SK-N-SH (cell line): ENCODE data around the gene FYB2. TPM values are rescaled to one million over a fixed set of nuclear protein-coding genes. Genes with fewer than 3 reads are reported as not detected.

Experiments
- CTCF ChIA-PET: fragments of 300-600, 350-600 bp; formaldehyde crosslinking; extraction: SDS; loops from one replicate; lab custom pipeline; 2021; lab: Yijun Ruan, JAX
- POLR2A ChIA-PET: fragments of 350-600 bp; sonication (Branson Sonifier 250); formaldehyde crosslinking; extraction: SDS; loops from one replicate; lab custom pipeline; 2020; ENCODE audit warnings: antibody characterized with exemption, inconsistent platforms; lab: Yijun Ruan, JAX
- DNase-seq: peaks from one replicate; pipeline ENCODE4 v3.0.0; 2012
- H2AFZ ChIP-seq: fragments of 200-600 bp; sonication (generic); 2 replicates; pipeline ENCODE4 v1.8.1; 2016; ENCODE audit warnings: antibody characterized with exemption, mild to moderate bottlenecking, low read depth
- H3F3A ChIP-seq: fragments of 200-600 bp; sonication (generic); replicated peaks from 2 replicates; pipeline ENCODE3; 2016; ENCODE audit warnings: antibody characterized with exemption, mild to moderate bottlenecking; ENCODE audit not compliant: insufficient read depth
- H3K27ac ChIP-seq, 2 experiments: fragments of 200-500 bp in 1 of 2; fragments of 200-600 bp in 1 of 2; sonication (Bioruptor generic) in 1 of 2; sonication (generic), shearing (Covaris generic) in 1 of 2; 2 replicates each; pipeline versions ENCODE4 v1.5.1 to v1.6.1; 2014 to 2016; ENCODE audit warnings: low read depth in 2 of 2, inconsistent platforms in 1 of 2, low read length in 1 of 2, mild to moderate bottlenecking in 1 of 2, mixed read lengths in 1 of 2
- H3K27me3 ChIP-seq: fragments of 200-600 bp; sonication (generic), shearing (Covaris generic); 2 replicates; pipeline ENCODE4 v1.6.1; 2016; ENCODE audit warnings: mixed run types; ENCODE audit not compliant: insufficient read depth
- H3K36me3 ChIP-seq, 2 experiments: fragments of 200-500 bp in 1 of 2; fragments of 200-600 bp in 1 of 2; sonication (Bioruptor generic) in 1 of 2; sonication (generic) in 1 of 2; replicated peaks in 1 of 2; 2 replicates each; pipeline versions ENCODE3 to v1.5.1; 2014 to 2016; ENCODE audit warnings: low read length in 1 of 2, mild to moderate bottlenecking in 1 of 2; ENCODE audit not compliant: insufficient read depth in 2 of 2, control insufficient read depth in 1 of 2
- H3K4me1 ChIP-seq, 2 experiments: fragments of 200-500 bp in 1 of 2; fragments of 200-600 bp in 1 of 2; sonication (Bioruptor generic) in 1 of 2; sonication (generic), shearing (Covaris generic) in 1 of 2; 2 replicates each; pipeline versions ENCODE4 v1.5.1 to v1.6.1; 2014 to 2016; ENCODE audit warnings: low read depth in 1 of 2, low read length in 1 of 2, mixed run types in 1 of 2; ENCODE audit not compliant: insufficient read depth in 2 of 2, control insufficient read depth in 1 of 2
- H3K4me2 ChIP-seq: fragments of 200-600 bp; sonication (generic), shearing (Covaris generic); 2 replicates; pipeline ENCODE4 v1.6.1; 2017; ENCODE audit warnings: mixed run types
- H3K4me3 ChIP-seq, 2 experiments: fragments of 200-500 bp in 1 of 2; fragments of 200-600 bp in 1 of 2; sonication (Bioruptor generic) in 1 of 2; sonication (generic), shearing (Covaris generic) in 1 of 2; 2 replicates each; pipeline versions ENCODE4 v1.5.1 to v1.8.1; 2014 to 2016; ENCODE audit warnings: low read depth in 2 of 2, inconsistent platforms in 1 of 2, low read length in 1 of 2, mild to moderate bottlenecking in 1 of 2, mixed read lengths in 1 of 2, moderate library complexity in 1 of 2
- H3K79me2 ChIP-seq: fragments of 200-600 bp; sonication (generic); 2 replicates; pipeline ENCODE4 v1.8.1; 2017; ENCODE audit warnings: mild to moderate bottlenecking; ENCODE audit not compliant: insufficient read depth
- H3K9ac ChIP-seq: fragments of 200-600 bp; sonication (generic); 2 replicates; pipeline ENCODE4 v1.6.1; 2017; ENCODE audit warnings: mixed run types
- H3K9me2 ChIP-seq: fragments of 200-600 bp; sonication (generic); 2 replicates; pipeline ENCODE4 v1.6.1; 2017; ENCODE audit warnings: mixed run types
- H3K9me3 ChIP-seq: fragments of 200-600 bp; sonication (generic); 2 replicates; pipeline ENCODE4 v1.6.1; 2017; ENCODE audit warnings: mixed run types, mild to moderate bottlenecking, moderate library complexity
- H4K20me1 ChIP-seq: fragments of 200-600 bp; sonication (generic); 2 replicates; pipeline ENCODE4 v1.6.1; 2017; ENCODE audit warnings: mild to moderate bottlenecking, mixed run types; ENCODE audit not compliant: insufficient read depth
- CHD2 ChIP-seq: fragments of 150-350 bp; IDR thresholded peaks from 2 replicates; pipeline ENCODE4 v1.6.1; 2018; ENCODE audit warnings: low read length; ENCODE audit not compliant: partially characterized antibody
- EP300 ChIP-seq, 2 experiments: IDR thresholded peaks; 2 replicates each; pipeline versions ENCODE4 v1.4.0 to v1.6.1; 2012; ENCODE audit warnings: borderline replicate concordance in 1 of 2, low read depth in 1 of 2, low read length in 1 of 2
- EZH2phosphoT487 ChIP-seq: fragments of 200-600 bp; sonication (generic); IDR thresholded peaks from 2 replicates; pipeline ENCODE4 v1.6.1; 2017; ENCODE audit warnings: low read depth, mixed run types, mild to moderate bottlenecking, antibody characterized with exemption, moderate library complexity, borderline replicate concordance
- FOSL2 ChIP-seq: IDR thresholded peaks from 2 replicates; pipeline ENCODE4 v1.4.0; 2012; ENCODE audit warnings: low read depth, mild to moderate bottlenecking, moderate library complexity, borderline replicate concordance
- FOXJ3 ChIP-seq: sonication (generic); formaldehyde crosslinking; IDR thresholded peaks from 2 replicates; pipeline ENCODE4 v1.5.1; 2020; ENCODE audit warnings: mild to moderate bottlenecking, missing genetic modification reagents
- GABPA ChIP-seq: IDR thresholded peaks from 2 replicates; pipeline ENCODE4 v1.4.0; 2012; ENCODE audit warnings: low read depth, mild to moderate bottlenecking
- JUND ChIP-seq: IDR thresholded peaks from 2 replicates; pipeline ENCODE4 v1.4.0; 2012
- NFIC ChIP-seq: IDR thresholded peaks from 2 replicates; pipeline ENCODE4 v1.4.0; 2012; ENCODE audit warnings: borderline replicate concordance
- RCOR1 ChIP-seq: fragments of 150-350 bp; IDR thresholded peaks from 2 replicates; pipeline ENCODE4 v1.6.1; 2017; ENCODE audit warnings: antibody characterized with exemption, low read length
- RFX5 ChIP-seq: IDR thresholded peaks from 2 replicates; pipeline ENCODE4 v1.6.1; 2012; ENCODE audit warnings: mild to moderate bottlenecking, improper control_type of control experiment, low read length
- SIN3A ChIP-seq: IDR thresholded peaks from 2 replicates; pipeline ENCODE4 v1.6.1; 2012; ENCODE audit warnings: low read depth, mild to moderate bottlenecking, low read length, moderate library complexity, borderline replicate concordance
- SMC3 ChIP-seq: IDR thresholded peaks from 2 replicates; pipeline ENCODE4 v1.6.1; 2012; ENCODE audit warnings: low read depth, low read length, improper control_type of control experiment
- TAF1 ChIP-seq: IDR thresholded peaks from 2 replicates; pipeline ENCODE4 v1.6.1; 2012; ENCODE audit warnings: low read depth, mild to moderate bottlenecking, low read length, moderate library complexity, borderline replicate concordance
- TCF12 ChIP-seq: IDR thresholded peaks from 2 replicates; pipeline ENCODE4 v1.4.0; 2012
- TEAD4 ChIP-seq: IDR thresholded peaks from 2 replicates; pipeline ENCODE4 v1.4.0; 2012; ENCODE audit warnings: mild to moderate bottlenecking, borderline replicate concordance; ENCODE audit not compliant: insufficient read depth
- WGBS: methylation state at CpG from one replicate; pipeline ENCODE4 v1.1.6; 2017; ENCODE audit warnings: low lambda C conversion rate; 5-methylcytosine and 5-hydroxymethylcytosine counted together
- polyA plus RNA-seq, 3 experiments: library from polyadenylated mRNA; depleted of rRNA; stranded (reverse); fragments of >200 nt; gene quantifications; 2 replicates each; pipeline ENCODE4 v1.2.3, GENCODE V29; 2012
- TF ChIP-seq, protein P1 (sequence below): IDR thresholded peaks from 2 replicates; pipeline ENCODE4 v1.4.0; 2012; ENCODE audit warnings: low read depth, borderline replicate concordance
- TF ChIP-seq, protein P2 (sequence below): IDR thresholded peaks from 2 replicates; pipeline ENCODE4 v1.4.0; 2012; ENCODE audit warnings: low read depth, borderline replicate concordance
- TF ChIP-seq, protein P3 (sequence below): IDR thresholded peaks from 2 replicates; pipeline ENCODE4; 2012

The FYB2 gene
- polyA plus RNA-seq, 1 of the 3 experiments (the other 2 are of a cell fraction), result not detected

DNA sequence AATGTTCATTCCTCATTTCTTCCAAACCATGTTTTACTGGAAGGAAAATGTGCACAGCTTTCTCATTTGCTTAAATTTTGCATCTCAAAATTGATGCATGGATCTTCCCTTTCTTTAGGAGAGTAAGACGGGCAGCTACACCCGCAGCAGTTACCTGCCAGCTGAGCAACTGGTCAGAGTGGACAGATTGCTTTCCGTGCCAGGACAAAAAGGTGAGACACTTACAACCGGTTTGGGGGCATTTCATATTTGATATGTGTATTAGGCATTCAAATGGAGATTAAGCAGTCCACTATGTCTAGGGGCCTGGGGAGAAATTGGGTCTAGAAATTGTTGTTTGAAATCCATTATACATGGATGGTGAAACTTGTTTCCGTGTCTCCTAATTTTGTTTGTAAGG is 48.3 kb upstream of the FYB2 start:
- no peak overlapping the region for H3K4me3 ChIP-seq
- no peaks in the 10 kb centered on the region for H3K27me3 ChIP-seq
- no peak overlapping the region for H3K4me2 ChIP-seq
- no peak for DNase-seq
- H3K9me3 ChIP-seq, result no peaks in the 10 kb centered on the region
- peak overlapping the region in 1 of 2 experiments; percentile 77; a peak in 2 of 4 replicates for H3K27ac ChIP-seq
- peaks cover 0 to 7% of the 10 kb centered on the region in 2 experiments; a peak in 2 of 4 replicates for H3K4me1 ChIP-seq
- POLR2A ChIA-PET, result no interaction called here
- H4K20me1 ChIP-seq, result no peaks in the 10 kb centered on the region
- WGBS, result 87% methylated on average over 5 of the region's 5 CpGs
- no peaks in the 10 kb centered on the region for H3K9me2 ChIP-seq
- peaks cover 12% of the 10 kb centered on the region for H3F3A ChIP-seq
- H3K9ac ChIP-seq, result no peak overlapping the region
- CTCF ChIA-PET, result interaction anchor here (0.6 kb wide), 1 partner anchor 510 kb away, joined by 3 read pairs; no protein-coding TSS in a partner anchor
- H2AFZ ChIP-seq, result no peak overlapping the region
- no peaks in the 10 kb centered on the region for H3K79me2 ChIP-seq
- TF ChIP-seq RFX5 (no peak), FOXJ3 (CRISPR knock-in tag) (no peak), SIN3A (no peak), RCOR1 (no peak), SMC3 (no peak), NFIC (no peak), GABPA (no peak), EZH2phosphoT487 (no peak), TAF1 (no peak)
- TF ChIP-seq, protein P1, sequence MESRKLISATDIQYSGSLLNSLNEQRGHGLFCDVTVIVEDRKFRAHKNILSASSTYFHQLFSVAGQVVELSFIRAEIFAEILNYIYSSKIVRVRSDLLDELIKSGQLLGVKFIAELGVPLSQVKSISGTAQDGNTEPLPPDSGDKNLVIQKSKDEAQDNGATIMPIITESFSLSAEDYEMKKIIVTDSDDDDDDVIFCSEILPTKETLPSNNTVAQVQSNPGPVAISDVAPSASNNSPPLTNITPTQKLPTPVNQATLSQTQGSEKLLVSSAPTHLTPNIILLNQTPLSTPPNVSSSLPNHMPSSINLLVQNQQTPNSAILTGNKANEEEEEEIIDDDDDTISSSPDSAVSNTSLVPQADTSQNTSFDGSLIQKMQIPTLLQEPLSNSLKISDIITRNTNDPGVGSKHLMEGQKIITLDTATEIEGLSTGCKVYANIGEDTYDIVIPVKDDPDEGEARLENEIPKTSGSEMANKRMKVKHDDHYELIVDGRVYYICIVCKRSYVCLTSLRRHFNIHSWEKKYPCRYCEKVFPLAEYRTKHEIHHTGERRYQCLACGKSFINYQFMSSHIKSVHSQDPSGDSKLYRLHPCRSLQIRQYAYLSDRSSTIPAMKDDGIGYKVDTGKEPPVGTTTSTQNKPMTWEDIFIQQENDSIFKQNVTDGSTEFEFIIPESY, result no peak
- TF ChIP-seq, protein P2, sequence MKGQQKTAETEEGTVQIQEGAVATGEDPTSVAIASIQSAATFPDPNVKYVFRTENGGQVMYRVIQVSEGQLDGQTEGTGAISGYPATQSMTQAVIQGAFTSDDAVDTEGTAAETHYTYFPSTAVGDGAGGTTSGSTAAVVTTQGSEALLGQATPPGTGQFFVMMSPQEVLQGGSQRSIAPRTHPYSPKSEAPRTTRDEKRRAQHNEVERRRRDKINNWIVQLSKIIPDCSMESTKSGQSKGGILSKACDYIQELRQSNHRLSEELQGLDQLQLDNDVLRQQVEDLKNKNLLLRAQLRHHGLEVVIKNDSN, result no peak
- TF ChIP-seq, all 33 proteins: peak for 0
- H3K36me3 ChIP-seq, result no peaks in the 10 kb centered on the region

DNA sequence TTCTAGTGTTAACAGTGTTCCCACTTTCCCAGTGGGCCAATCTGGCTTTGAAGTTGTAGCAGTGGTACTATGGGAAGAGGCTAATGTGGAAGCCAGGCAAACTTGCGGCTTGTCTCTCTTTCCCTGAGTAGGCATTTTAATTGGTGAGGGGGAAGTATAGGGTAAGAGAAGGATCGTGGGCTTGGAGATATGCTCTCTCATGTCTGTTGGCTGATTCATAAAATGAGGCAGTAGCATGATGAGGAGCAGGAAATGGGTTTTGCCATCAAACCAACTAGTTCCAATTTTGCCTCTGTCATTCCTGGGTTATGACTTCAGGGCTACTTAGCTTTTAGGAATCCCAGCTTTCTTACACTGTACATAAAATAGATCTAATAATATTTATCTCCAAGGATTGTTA is 47.5 kb upstream of the FYB2 start:
- peak overlapping the region in 1 of 2 experiments; percentile 77; a peak in 2 of 4 replicates for H3K27ac ChIP-seq
- no peaks in the 10 kb centered on the region for H3K27me3 ChIP-seq
- no peaks in the 10 kb centered on the region for H3K36me3 ChIP-seq
- H3K9ac ChIP-seq, result no peak overlapping the region
- peaks cover 11% of the 10 kb centered on the region for H3F3A ChIP-seq
- no peak for DNase-seq
- H3K9me2 ChIP-seq, result no peaks in the 10 kb centered on the region
- no peak overlapping the region for H3K4me3 ChIP-seq
- H3K79me2 ChIP-seq, result no peaks in the 10 kb centered on the region
- H3K4me2 ChIP-seq, result peak overlapping the region; percentile 36; the same call in 1 of the 2 replicates
- H3K4me1 ChIP-seq, result peaks cover 0 to 7% of the 10 kb centered on the region in 2 experiments; a peak in 2 of 4 replicates
- TF ChIP-seq, protein P3, sequence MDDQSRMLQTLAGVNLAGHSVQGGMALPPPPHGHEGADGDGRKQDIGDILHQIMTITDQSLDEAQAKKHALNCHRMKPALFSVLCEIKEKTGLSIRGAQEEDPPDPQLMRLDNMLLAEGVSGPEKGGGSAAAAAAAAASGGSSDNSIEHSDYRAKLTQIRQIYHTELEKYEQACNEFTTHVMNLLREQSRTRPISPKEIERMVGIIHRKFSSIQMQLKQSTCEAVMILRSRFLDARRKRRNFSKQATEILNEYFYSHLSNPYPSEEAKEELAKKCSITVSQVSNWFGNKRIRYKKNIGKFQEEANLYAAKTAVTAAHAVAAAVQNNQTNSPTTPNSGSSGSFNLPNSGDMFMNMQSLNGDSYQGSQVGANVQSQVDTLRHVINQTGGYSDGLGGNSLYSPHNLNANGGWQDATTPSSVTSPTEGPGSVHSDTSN, result peak; percentile 53
- TF ChIP-seq FOSL2, result peak; percentile 27; the same call in 1 of the 2 replicates
- TF ChIP-seq JUND, result peak; percentile 55
- TF ChIP-seq TCF12, result peak; percentile 49
- TF ChIP-seq CHD2, result no peak
- peak; percentile 42; the same call in 1 of the 2 replicates for TF ChIP-seq TEAD4
- peak in 1 of 2 experiments; percentile 44; a peak in 1 of 4 replicates for TF ChIP-seq EP300 (IDR thresholded peaks at IDR 0.05; ENCODE audit: borderline replicate concordance in 1 of 2, low read depth in 1 of 2, low read length in 1 of 2)
- peak; percentile 40; the same call in 1 of the 2 replicates for TF ChIP-seq NFIC
- TF ChIP-seq RCOR1, result no peak
- TF ChIP-seq, all 33 proteins: peak for 7
- 35% methylated on average over 2 of the region's 2 CpGs for WGBS
- ChIA-PET CTCF (no interaction called here), POLR2A (no interaction called here)
- peak overlapping the region; percentile 88 for H2AFZ ChIP-seq
- no peaks in the 10 kb centered on the region for H4K20me1 ChIP-seq
- no peaks in the 10 kb centered on the region for H3K9me3 ChIP-seq
